Epithelial cell of prostate (primary cell): ENCODE measurements around the gene TRPM1.

Experiments
- DNase-seq: peaks from one replicate; pipeline ENCODE4 v3.0.0-alpha.2; 2011; ENCODE audit warnings: low read depth, low spot score
- H3K27ac ChIP-seq: fragments of 450-650 bp; 2 replicates; pipeline ENCODE4 v1.5.1; 2017; ENCODE audit warnings: mild to moderate bottlenecking

Gene TRPM1

GRCh38 chr15:31101262-31102038 is at the start of gene TRPM1:
Gene TRPM1 (minus strand): TSS chr15:31101725. CDS start chr15:31081355, 20,370 bp downstream.
- no peak within 1 kb of the TSS for H3K27ac ChIP-seq
- DNase-seq, result no peak

GRCh38 chr15:31150732-31151231 is 49.3 kb upstream of the TRPM1 start:
- peak; percentile 95 for DNase-seq
- H3K27ac ChIP-seq, result peak overlapping the region; percentile 38

- H3K27ac ChIP-seq, result peak overlapping the region; percentile 38
Measured at GRCh38 chr15:31149987-31150386, 48.5 kb upstream of the TRPM1 start.

GRCh38 chr15:31149088-31149505 is 47.6 kb upstream of the TRPM1 start:
- no peak for DNase-seq

More at GRCh38 chr15:31149987-31150386, 48.5 kb upstream of the TRPM1 start:
- no peak for DNase-seq

GRCh38 chr15:31148297-31149087 is 47.0 kb upstream of the TRPM1 start:
- no peak for DNase-seq
- no peak overlapping the region for H3K27ac ChIP-seq

More at GRCh38 chr15:31149088-31149505, 47.6 kb upstream of the TRPM1 start:
- H3K27ac ChIP-seq, result no peak overlapping the region

- H3K27ac ChIP-seq, result no peak overlapping the region
- no peak for DNase-seq
Measured at GRCh38 chr15:31147944-31148296, 46.4 kb upstream of the TRPM1 start.

- no peak overlapping the region for H3K27ac ChIP-seq
- DNase-seq, result no peak
Measured at GRCh38 chr15:31147456-31147855, 45.9 kb upstream of the TRPM1 start.

- H3K27ac ChIP-seq, result no peak overlapping the region
- DNase-seq, result no peak
Measured at GRCh38 chr15:31145271-31145911, 43.9 kb upstream of the TRPM1 start.

- H3K27ac ChIP-seq, result no peak overlapping the region
- no peak for DNase-seq
Measured at GRCh38 chr15:31141792-31142191, 40.3 kb upstream of the TRPM1 start.

GRCh38 chr15:31136607-31137328 is 35.2 kb upstream of the TRPM1 start:
- DNase-seq, result no peak
- H3K27ac ChIP-seq, result no peak overlapping the region

GRCh38 chr15:31136016-31136415 is 34.5 kb upstream of the TRPM1 start:
- no peak for DNase-seq
- no peak overlapping the region for H3K27ac ChIP-seq

GRCh38 chr15:31135523-31135922 is 34.0 kb upstream of the TRPM1 start:
- H3K27ac ChIP-seq, result no peak overlapping the region
- DNase-seq, result no peak

GRCh38 chr15:31133890-31134289 is 32.4 kb upstream of the TRPM1 start:
- no peak overlapping the region for H3K27ac ChIP-seq
- no peak for DNase-seq

- DNase-seq, result no peak
- no peak overlapping the region for H3K27ac ChIP-seq
Measured at GRCh38 chr15:31131853-31132375, 30.4 kb upstream of the TRPM1 start.

- no peak overlapping the region for H3K27ac ChIP-seq
- no peak for DNase-seq
Measured at GRCh38 chr15:31130576-31131237, 29.2 kb upstream of the TRPM1 start.

- no peak for DNase-seq
Measured at GRCh38 chr15:31129769-31130303, 28.3 kb upstream of the TRPM1 start.

GRCh38 chr15:31128919-31129768 is 27.6 kb upstream of the TRPM1 start:
- no peak overlapping the region for H3K27ac ChIP-seq
- DNase-seq, result no peak

More at GRCh38 chr15:31129769-31130303, 28.3 kb upstream of the TRPM1 start:
- H3K27ac ChIP-seq, result no peak overlapping the region

GRCh38 chr15:31128477-31128876 is 27.0 kb upstream of the TRPM1 start:
- DNase-seq, result no peak

More at GRCh38 chr15:31128477-31128876, 27.0 kb upstream of the TRPM1 start:
- no peak overlapping the region for H3K27ac ChIP-seq
